SK-N-SH (cell line): ENCODE measurements around the gene HAGHL.

Experiments
- CTCF ChIP-seq: fragments of 200-600 bp; sonication (generic); IDR thresholded peaks from 2 replicates; pipeline ENCODE4 v1.6.1; 2017; ENCODE audit warnings: antibody characterized with exemption, mild to moderate bottlenecking, moderate library complexity
- GATA2 ChIP-seq: sonication (generic); formaldehyde crosslinking; IDR thresholded peaks from 2 replicates; pipeline ENCODE4 v1.5.0; 2020; ENCODE audit warnings: mild to moderate bottlenecking, missing genetic modification reagents
- MXI1 ChIP-seq: IDR thresholded peaks from 2 replicates; pipeline ENCODE4 v1.6.1; 2012; ENCODE audit warnings: mild to moderate bottlenecking, low read depth, low read length, improper control_type of control experiment
- RXRA ChIP-seq: IDR thresholded peaks from 2 replicates; pipeline ENCODE4 v1.4.0; 2012; ENCODE audit warnings: low read depth, mild to moderate bottlenecking, borderline replicate concordance
- SIN3A ChIP-seq: IDR thresholded peaks from 2 replicates; pipeline ENCODE4 v1.6.1; 2012; ENCODE audit warnings: low read depth, mild to moderate bottlenecking, low read length, moderate library complexity, borderline replicate concordance
- SMC3 ChIP-seq: IDR thresholded peaks from 2 replicates; pipeline ENCODE4 v1.6.1; 2012; ENCODE audit warnings: low read depth, low read length, improper control_type of control experiment

DNA sequence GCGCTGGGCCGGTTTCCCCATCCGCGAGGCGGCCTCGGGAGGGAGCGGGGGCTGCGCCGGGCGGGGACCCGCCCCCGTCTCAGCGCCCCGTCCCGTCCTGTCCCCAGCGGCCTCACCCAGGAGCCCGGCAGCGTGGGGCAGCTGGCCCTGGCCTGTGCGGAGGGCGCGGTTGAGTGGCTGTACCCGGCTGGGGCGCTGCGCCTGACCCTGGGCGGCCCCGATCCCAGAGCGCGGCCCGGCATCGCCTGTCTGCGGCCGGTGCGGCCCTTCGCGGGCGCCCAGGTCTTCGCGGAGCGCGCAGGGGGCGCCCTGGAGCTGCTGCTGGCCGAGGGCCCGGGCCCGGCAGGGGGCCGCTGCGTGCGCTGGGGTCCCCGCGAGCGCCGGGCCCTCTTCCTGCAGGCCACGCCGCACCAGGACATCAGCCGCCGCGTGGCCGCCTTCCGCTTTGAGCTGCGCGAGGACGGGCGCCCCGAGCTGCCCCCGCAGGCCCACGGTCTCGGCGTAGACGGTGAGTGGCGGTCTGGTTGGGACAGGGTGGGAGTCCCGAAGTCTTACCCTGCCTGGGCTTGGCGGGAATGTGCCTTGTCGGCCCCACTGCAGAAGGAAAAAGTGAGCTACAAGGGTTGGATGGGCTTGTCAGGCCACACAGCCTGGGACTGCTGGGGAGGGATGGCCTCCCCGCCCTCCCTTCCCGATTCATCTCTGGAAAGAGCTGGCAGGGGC, 11.3 kb upstream of the HAGHL start:
- TF ChIP-seq MXI1 (no peak; the same call in 1 of the 2 replicates), CTCF (peak; percentile 28), GATA2 (no peak), RXRA (no peak), SIN3A (peak; percentile 10; the same call in 1 of the 2 replicates), SMC3 (no peak)
